Right forelimb (tissue), 1 donor: ENCODE data around the gene GUCY1A1.

ENCODE experiments used
- DNase-seq: peaks from one replicate; pipeline ENCODE4 v3.0.0-alpha.2; 2018

The GUCY1A1 gene

GRCh38 chr4:155660436-155660835 lies 6.2 kb upstream of the GUCY1A1 start:
- DNase-seq: no peak

DNA sequence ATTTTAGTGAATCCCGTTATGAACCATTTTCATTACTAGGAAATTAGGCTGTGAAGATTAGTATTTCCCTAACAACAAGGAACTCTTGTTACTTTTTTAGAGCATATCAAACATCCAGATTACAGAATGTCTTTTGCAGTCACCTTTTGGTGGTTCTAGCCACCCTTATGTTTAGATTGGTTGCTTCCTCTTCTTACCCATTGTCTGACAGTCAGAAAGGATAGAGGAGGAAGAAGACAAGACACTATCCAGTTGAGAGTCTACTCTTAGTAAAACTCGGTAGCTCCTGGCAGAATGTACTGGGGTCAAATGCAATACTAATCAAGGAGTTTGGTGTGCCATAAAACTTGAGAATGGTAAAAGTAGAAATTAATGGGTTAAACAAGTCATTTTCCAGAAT lies 1.6 kb upstream of the GUCY1A1 start:
- no peak for DNase-seq

DNA sequence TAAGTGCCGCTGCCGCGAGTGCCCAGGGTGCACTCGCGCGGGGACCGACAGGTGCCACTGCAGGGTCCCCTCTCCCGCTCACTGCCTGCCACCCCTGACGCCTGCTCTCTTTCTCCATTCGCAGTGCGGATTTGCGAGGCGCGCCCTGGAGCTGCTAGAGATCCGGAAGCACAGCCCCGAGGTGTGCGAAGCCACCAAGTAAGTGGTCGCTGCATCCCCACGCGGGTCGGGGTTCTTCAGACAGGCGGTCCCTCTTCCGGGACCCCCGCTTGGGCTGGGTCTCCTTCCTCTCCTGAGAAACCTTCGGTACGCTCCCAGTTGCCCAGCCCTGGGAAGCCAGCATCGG lies 547 bp downstream of the GUCY1A1 start:
- peak; percentile 69 for DNase-seq

GRCh38 chr4:155667568-155668511 lies 1.2 kb downstream of the GUCY1A1 start:
- DNase-seq: peak; percentile 75

DNA sequence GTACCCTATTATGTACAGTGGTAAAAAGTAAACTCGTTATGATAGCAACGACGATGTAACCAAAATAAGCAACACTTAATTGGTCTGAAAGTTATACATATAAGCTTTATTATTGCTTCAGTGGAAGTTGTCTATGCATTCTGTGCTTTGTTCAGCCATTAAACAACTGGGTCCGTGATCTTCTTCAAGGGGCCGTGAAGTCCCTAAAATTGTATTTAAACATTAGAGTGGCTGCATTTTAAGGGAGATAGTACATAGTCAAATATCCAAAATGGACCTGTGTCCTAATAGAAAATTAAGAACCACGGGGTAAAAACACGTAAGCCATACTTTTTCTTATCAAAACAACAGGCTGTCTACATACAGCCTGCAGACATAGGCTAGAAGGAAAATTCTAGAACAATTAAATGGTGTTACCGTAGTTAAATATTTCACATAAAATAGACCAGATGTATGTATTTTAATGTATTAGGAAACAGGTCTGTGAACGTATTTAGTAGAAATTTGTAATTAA lies 2.1 kb downstream of the GUCY1A1 start:
- no peak for DNase-seq

DNA sequence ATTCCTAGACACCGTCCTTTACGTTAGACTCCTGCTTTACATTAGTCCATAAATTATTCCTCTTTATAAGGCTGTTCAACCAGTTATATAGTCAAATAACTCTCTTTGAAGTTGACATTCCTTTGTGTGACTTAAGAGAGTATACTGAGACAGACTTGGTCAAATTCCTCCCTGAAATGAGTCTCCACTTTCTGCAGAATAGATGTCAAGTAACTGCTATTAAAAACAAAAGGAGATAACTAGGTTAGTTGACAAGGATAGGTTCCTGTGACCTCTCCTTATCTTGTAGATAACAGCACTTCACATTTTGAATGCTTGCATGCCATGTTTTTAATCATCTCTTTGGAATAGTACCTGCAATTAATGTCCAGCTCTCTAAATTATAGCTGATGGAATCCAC lies 5.7 kb downstream of the GUCY1A1 start:
- no peak for DNase-seq

GRCh38 chr4:155673453-155673979 lies 6.9 kb downstream of the GUCY1A1 start:
- DNase-seq: no peak

- no peak for DNase-seq
Observed at GRCh38 chr4:155674669-155675071, 8.0 kb downstream of the GUCY1A1 start.

GRCh38 chr4:155675709-155676429 lies 9.2 kb downstream of the GUCY1A1 start:
- no peak for DNase-seq

- DNase-seq: no peak
Observed at GRCh38 chr4:155676430-155676825, 9.8 kb downstream of the GUCY1A1 start.

DNA sequence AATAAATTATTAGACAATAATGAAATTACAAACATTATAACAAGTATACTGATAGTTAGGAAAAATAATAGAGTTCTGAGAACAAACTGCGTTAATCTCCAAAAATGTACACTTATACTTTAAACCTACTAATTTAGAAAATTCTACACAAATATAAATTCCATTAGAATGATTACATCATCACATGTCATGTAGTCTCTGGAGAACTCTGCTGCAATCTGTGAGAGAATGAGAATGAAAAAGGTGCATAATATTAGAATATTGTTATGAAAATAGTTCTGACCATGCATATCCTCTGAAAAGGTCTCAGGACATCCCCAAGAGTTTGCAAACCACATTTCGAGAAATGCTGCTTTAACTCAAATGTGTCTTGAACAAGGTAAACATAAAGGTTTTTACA lies 11.4 kb downstream of the GUCY1A1 start:
- no peak for DNase-seq

DNA sequence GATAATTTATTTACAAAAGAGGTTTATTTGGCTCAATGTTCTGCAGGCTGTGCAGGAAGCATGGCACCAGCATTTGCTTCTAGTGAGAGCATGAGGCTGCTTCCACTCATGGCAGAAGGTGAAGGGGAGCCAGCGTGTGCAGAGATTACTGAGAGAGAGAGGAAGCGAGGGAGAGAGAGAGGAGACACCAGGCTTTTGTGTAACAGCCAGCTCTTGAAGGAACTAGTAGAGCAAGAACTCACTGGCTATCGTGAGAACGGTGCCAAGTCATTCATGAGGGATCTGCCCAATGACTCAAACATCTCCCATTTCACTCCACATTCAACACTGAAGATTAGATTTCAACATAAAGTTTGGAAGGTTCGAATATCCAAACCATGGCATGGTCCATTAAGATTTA lies 12.7 kb downstream of the GUCY1A1 start:
- DNase-seq: no peak

- no peak for DNase-seq
Observed at GRCh38 chr4:155681886-155682285, 15.2 kb downstream of the GUCY1A1 start.

DNA sequence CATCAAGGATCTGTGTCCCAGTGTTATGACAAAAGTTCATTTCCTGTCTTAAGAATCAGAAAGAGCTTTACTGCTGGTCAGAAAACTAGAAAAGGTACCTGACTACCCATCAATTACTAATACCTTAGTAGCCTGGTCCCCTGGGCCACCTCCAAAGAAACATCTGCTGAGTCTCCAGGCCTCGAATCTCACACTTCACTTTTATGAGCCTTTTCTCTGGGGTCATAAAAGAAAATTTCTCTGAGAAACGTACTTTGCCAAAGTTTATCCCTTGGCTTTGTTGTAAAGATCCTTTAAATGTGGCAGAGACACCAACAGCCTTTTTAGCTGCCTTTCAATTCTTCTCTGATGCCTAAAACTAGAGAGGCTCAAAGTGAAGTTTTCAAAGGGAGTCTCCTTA lies 17.8 kb downstream of the GUCY1A1 start:
- no peak for DNase-seq

- DNase-seq: no peak
Observed at GRCh38 chr4:155684892-155685541, 18.4 kb downstream of the GUCY1A1 start.

DNA sequence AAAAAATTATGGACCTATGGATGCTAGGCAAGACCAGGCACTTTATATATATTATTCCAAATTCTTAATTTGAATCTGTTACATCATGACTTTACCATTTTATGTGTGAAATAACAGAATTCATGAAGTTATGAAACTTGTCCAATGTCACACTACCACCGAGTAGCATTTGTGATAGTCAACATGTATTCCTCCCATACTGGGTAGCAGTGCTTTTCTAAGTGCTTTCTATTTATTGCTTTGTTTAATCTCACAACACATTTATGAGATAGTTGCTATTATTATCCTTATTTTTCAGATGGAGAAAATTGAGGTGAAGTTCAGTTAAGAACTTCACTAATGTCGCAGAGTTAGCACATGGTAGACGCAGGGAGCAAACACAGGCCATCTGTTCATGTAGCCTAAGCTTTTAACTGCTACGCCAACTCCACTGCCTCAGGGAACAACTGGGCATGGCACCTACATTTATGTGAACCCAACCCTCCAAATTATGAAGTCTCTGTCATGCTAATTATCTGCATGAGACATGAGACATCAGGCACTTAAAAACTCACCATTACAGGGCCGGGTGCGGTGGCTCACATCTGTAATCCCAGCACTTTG lies 20.8 kb downstream of the GUCY1A1 start:
- no peak for DNase-seq

DNA sequence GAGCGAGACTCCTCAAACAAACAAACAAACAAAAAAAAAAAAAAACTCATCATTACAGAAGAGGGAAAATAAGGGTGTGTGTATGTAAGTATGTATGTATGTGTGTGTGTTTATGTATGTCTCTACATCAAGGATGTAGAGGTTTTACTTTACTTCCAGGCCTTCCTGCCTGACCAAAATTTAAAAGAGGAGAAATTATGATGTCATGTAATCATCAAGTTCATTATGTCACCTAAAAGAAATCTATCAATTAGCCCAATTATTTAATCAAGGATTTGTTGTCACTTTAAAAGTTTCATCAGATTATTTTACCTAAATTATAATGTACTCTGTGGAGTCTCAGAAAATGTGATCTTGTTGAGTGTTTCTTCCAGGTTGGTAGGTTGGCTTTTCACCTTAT lies 21.6 kb downstream of the GUCY1A1 start:
- DNase-seq: no peak

- DNase-seq: no peak
Observed at GRCh38 chr4:155688860-155689259, 22.2 kb downstream of the GUCY1A1 start.

- DNase-seq: no peak
Observed at GRCh38 chr4:155690044-155690837, 23.6 kb downstream of the GUCY1A1 start.

GRCh38 chr4:155692361-155692760 lies 25.7 kb downstream of the GUCY1A1 start:
- DNase-seq: no peak

- no peak for DNase-seq
Observed at GRCh38 chr4:155693015-155693663, 26.5 kb downstream of the GUCY1A1 start.
